Renal pelvis (tissue), 4 donors: ENCODE measurements around the gene TENT5A. TPM values are rescaled to one million over a fixed set of nuclear protein-coding genes. Genes with fewer than 3 reads are reported as not detected.
"Not testable (repeated sequence)": the region's sequence is repeated elsewhere in the genome, so short reads cannot be mapped to it uniquely, and the experiment has no call there.

Experiments
- DNase-seq: peaks from one replicate; pipeline ENCODE4 v3.0.0-alpha.2; 2013
- polyA plus RNA-seq, 3 donors: library from polyadenylated mRNA; unstranded; fragments of 120-200 nt; gene quantifications; one replicate each; pipeline ENCODE4 v1.2.1, GENCODE V29; 2013; ENCODE audit not compliant: insufficient read length in 3 of 3

TENT5A gene
- polyA plus RNA-seq, 3 donors: 3.7 to 5.3 (median 4.3) TPM

DNA sequence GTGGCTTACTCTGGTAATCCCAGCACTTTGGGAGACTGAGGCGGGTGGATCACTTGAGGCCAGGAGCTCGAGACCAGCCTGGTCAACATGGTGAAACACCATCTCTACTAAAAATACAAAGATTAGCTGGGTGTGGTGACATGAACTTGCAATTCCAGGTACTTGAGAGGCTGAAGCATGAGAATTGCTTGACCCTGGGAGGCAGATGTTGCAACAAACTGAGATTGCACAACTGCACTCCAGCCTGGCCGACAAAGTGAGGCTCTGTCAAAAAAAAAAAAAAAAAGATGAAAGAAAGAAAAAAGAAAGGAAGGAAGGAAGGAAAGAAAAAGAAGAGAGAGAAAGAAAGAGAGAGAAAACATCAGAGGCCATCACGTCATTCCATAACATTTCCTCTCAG, 23.7 kb upstream of the TENT5A start:
- DNase-seq: not testable (repeated sequence)

DNA sequence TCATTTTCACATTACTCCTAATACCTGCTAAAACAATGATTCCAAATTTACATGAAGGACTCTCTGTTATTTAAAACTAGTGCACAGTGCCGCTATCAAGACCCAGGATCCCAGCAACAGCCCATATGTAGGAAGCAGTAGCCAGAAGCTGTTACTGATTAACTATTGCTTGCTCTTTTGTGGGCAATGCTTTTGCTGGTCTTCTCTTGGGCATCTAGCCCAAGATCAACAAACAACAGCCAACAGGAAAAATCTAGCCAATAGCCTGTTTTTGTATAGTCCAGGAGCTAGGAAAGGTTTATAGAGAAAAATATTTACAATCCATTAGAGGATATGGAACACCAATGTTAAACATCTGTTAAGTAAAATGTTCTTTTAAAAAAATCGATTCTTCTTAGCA, 22.1 kb upstream of the TENT5A start:
- no peak for DNase-seq

DNA sequence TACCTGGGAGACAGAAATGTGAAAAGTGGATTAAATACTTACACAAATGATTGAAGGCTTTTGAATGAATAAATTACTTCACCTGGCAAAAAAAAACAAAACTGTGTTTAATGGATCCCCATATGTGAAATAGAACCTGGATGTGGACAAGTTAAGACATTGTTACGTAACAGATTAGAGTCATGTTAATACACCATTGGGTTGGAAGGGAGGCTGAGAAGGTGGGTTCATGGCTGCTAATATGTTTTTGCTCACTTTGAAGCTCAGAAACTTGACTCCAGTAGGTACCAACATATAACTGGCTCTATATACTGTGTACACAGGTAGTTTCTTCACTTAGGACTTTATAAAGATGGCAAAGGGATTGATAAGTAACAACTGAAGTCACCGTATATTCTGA, 21.4 kb upstream of the TENT5A start:
- no peak for DNase-seq

- DNase-seq: no peak
Measured at GRCh38 chr6:81772741-81773140, 20.3 kb upstream of the TENT5A start.

GRCh38 chr6:81771097-81771496, 18.6 kb upstream of the TENT5A start:
- DNase-seq: no peak

DNA sequence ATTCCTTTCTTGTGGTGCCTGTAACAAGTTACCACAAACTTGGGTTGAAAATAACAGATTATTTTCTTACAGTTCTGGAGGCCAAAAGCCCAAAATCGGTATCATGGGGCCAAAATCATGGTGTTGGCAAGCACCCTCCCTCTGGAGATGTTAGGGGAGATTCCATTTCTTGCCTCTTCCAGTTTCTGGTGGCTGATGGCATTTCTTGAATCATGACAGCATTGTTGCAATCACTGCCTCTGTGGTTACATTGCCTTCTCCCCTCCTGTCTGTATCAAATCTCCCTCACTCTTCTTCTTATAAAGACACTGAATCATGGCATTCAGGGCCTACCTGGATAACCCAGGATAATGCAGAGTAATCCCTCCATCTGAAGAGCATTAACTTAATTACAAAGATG, 17.9 kb upstream of the TENT5A start:
- DNase-seq: no peak

GRCh38 chr6:81769824-81770223, 17.3 kb upstream of the TENT5A start:
- no peak for DNase-seq

DNA sequence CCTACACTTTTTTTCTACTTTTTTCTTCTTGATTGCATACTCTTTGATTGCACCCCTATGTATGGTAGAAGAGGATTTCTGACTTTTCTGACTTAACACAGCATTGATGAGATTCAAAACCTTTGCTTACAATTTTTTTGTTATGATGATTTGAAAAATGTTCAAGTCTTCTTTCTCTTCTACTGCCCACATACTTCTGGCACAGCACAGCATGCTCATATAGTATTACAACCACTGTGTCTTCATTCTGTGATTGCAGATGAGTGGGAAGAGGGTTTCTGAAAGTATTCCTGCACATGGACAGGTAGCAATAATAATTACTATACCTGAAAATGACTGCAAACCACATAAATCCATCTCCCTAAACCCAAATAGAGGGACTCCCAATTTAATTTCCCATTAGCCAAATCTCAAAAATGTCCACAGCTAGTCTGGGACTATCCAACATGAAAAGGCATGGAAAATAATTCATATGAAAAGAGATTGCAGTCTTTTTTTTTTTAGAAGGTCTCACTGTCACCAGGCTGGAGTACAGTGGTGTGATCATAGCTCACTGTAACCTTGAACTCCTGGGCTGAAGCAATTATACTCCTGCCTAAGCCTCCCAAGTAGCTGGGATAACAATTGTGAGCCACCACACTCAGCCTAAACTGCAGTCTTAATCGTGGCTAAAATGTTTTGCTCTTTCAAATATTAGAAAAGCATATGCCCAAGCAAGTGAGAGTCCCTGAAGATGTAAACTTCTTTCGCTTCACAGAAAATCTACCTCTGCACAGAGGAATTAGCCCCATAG, 15.9 kb upstream of the TENT5A start:
- no peak for DNase-seq

- DNase-seq: no peak
Measured at GRCh38 chr6:81767163-81767891, 14.8 kb upstream of the TENT5A start.

DNA sequence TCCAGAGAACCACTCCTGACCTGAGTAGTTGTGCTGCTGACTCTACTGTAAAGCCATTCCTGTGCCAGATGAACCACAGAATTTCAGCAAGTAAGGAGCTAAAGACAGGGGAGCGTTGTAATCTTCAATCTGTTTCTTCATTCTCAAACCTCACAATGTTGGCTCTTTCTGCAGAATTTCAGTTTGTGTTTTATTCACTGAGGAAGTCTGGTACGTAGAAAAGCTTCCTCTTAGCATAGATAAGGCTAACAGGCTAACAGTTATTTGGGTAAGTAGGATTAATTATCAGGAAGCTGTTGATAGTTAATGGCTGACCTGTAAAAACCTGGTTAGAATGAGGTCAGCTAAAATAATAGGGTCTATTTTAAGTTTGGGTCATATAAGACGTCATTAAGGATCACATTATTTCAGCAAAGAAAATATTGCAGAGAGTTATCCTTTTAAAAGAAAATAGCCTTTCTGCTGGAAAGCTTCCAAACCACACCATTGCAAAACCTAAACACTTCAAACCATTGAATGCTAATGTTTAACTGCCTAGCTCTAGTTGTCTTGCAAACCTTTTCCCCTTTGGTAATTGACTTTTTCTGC, 14.1 kb upstream of the TENT5A start:
- no peak for DNase-seq

- DNase-seq: no peak
Measured at GRCh38 chr6:81764531-81764930, 12.1 kb upstream of the TENT5A start.

GRCh38 chr6:81763968-81764367, 11.5 kb upstream of the TENT5A start:
- no peak for DNase-seq

- no peak for DNase-seq
Measured at GRCh38 chr6:81763051-81763450, 10.6 kb upstream of the TENT5A start.

DNA sequence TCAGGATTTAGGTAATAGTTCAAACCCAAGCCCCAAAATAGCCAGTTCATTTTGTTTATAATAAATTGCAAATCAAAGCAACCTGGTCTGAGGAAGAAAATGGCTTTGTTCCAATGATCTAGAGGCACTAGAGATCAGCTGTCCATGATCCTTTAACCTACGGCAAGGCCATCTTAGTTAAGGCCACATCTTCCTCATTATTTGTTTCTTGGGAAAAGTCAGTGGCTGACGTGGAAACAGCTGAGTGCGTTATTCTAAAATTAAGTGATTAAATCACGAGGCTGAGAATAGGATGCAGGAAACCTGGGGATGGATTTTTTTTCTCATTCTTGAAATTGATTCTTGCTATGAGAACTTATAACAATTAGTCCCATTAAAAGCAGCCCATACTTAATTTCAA, 10.1 kb upstream of the TENT5A start:
- DNase-seq: no peak

DNA sequence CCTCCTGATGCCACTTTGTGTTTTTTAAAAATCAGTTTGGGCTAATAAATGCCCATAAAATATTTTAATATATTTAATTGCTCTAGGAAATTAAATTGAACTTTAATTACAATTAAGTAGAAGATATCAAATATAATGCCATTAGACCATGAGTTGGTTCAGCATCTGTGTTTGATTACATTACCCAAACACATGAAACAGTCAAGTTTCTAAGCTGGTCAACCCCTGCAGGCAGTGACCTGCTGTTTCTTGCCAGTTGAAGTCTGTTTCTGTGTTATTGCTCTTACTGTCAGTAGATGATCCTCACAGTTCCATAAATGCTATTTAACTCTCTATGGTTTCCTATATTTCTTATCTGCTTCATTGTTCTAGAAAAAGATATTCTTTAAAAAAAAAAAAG, 9.7 kb upstream of the TENT5A start:
- no peak for DNase-seq

- DNase-seq: no peak
Measured at GRCh38 chr6:81761197-81761596, 8.7 kb upstream of the TENT5A start.

DNA sequence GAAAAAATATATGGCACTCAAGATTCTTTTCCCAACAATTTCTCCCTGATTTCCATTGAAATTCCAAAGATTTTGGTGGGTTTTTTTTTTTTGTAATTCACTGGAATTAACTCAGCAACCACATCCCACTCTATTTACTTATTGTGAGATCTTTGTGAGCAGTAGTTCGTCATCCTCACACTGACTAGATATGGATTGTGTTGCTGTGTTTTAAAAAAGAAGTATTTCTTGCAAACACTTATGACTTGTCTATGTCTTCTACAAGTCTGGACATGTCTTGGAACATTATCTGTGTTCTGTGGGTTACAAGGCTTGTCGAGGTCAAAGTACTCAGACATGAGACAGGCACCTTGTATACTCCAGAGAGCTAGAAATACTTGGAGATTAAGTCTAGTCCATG, 7.3 kb upstream of the TENT5A start:
- no peak for DNase-seq

GRCh38 chr6:81758221-81758620, 5.7 kb upstream of the TENT5A start:
- no peak for DNase-seq

GRCh38 chr6:81756690-81757089, 4.2 kb upstream of the TENT5A start:
- DNase-seq: no peak

GRCh38 chr6:81755551-81755950, 3.1 kb upstream of the TENT5A start:
- DNase-seq: no peak

- no peak for DNase-seq
Measured at GRCh38 chr6:81754906-81755305, 2.4 kb upstream of the TENT5A start.

- DNase-seq: peak; percentile 48
Measured at GRCh38 chr6:81753711-81754577, 1.5 kb upstream of the TENT5A start.
